Measurements from ENCODE around the gene HLCS.

Gene HLCS

GRCh38 chr21:36724660-36725059, 241.8 kb downstream of the HLCS start:
- Histone ChIP-seq H3K27ac (ENCODE audit: low read depth, low read length) (no peak overlapping the region), H3K9ac (ENCODE audit: low read length in 5 of 5) (no peak overlapping the region), H3K36me3 (ENCODE audit: control insufficient read depth in 5 of 5, insufficient read depth in 5 of 5, low read length in 5 of 5) (no peaks in the 10 kb centered on the region), H3K4me3 (ENCODE audit: low read depth in 1 of 5, low read length in 5 of 5) (no peak overlapping the region), H3K9me3 (ENCODE audit: control insufficient read depth in 5 of 5, low read length in 5 of 5) (no peaks in the 10 kb centered on the region), H3K4me1 (ENCODE audit: control insufficient read depth in 5 of 5, insufficient read depth in 5 of 5, low read length in 5 of 5) (no peaks in the 10 kb centered on the region), H3K27me3 (ENCODE audit: control insufficient read depth in 5 of 5, insufficient read depth in 4 of 5, low read length in 5 of 5) (peaks cover 0 to 26% (median 16%) of the 10 kb centered on the region in 5 donors)

- Histone ChIP-seq H3K4me3 (ENCODE audit: low read depth in 1 of 5, low read length in 5 of 5) (no peak overlapping the region), H3K27me3 (ENCODE audit: control insufficient read depth in 5 of 5, insufficient read depth in 4 of 5, low read length in 5 of 5) (peaks cover 0 to 30% (median 18%) of the 10 kb centered on the region in 5 donors), H3K9me3 (ENCODE audit: control insufficient read depth in 5 of 5, low read length in 5 of 5) (no peaks in the 10 kb centered on the region), H3K36me3 (ENCODE audit: control insufficient read depth in 5 of 5, insufficient read depth in 5 of 5, low read length in 5 of 5) (no peaks in the 10 kb centered on the region), H3K9ac (ENCODE audit: low read length in 5 of 5) (no peak overlapping the region), H3K27ac (ENCODE audit: low read depth, low read length) (no peak overlapping the region), H3K4me1 (ENCODE audit: control insufficient read depth in 5 of 5, insufficient read depth in 5 of 5, low read length in 5 of 5) (no peaks in the 10 kb centered on the region)
Measured at GRCh38 chr21:36723371-36723881, 243.0 kb downstream of the HLCS start.

- Histone ChIP-seq H3K9me3 (ENCODE audit: control insufficient read depth in 5 of 5, low read length in 5 of 5) (no peaks in the 10 kb centered on the region), H3K4me3 (ENCODE audit: low read depth in 1 of 5, low read length in 5 of 5) (no peak overlapping the region), H3K27me3 (ENCODE audit: control insufficient read depth in 5 of 5, insufficient read depth in 4 of 5, low read length in 5 of 5) (peaks cover 0 to 31% (median 20%) of the 10 kb centered on the region in 5 donors), H3K4me1 (ENCODE audit: control insufficient read depth in 5 of 5, insufficient read depth in 5 of 5, low read length in 5 of 5) (no peaks in the 10 kb centered on the region), H3K27ac (ENCODE audit: low read depth, low read length) (no peak overlapping the region), H3K9ac (ENCODE audit: low read length in 5 of 5) (no peak overlapping the region), H3K36me3 (ENCODE audit: control insufficient read depth in 5 of 5, insufficient read depth in 5 of 5, low read length in 5 of 5) (no peaks in the 10 kb centered on the region)
Measured at GRCh38 chr21:36722370-36723368, 243.8 kb downstream of the HLCS start.

GRCh38 chr21:36721817-36722216, 244.7 kb downstream of the HLCS start:
- Histone ChIP-seq H3K36me3 (ENCODE audit: control insufficient read depth in 5 of 5, insufficient read depth in 5 of 5, low read length in 5 of 5) (no peaks in the 10 kb centered on the region), H3K4me1 (ENCODE audit: control insufficient read depth in 5 of 5, insufficient read depth in 5 of 5, low read length in 5 of 5) (no peaks in the 10 kb centered on the region), H3K27ac (ENCODE audit: low read depth, low read length) (no peak overlapping the region), H3K9me3 (ENCODE audit: control insufficient read depth in 5 of 5, low read length in 5 of 5) (no peaks in the 10 kb centered on the region), H3K4me3 (ENCODE audit: low read depth in 1 of 5, low read length in 5 of 5) (no peak overlapping the region), H3K27me3 (ENCODE audit: control insufficient read depth in 5 of 5, insufficient read depth in 4 of 5, low read length in 5 of 5) (peaks cover 0 to 31% (median 23%) of the 10 kb centered on the region in 5 donors), H3K9ac (ENCODE audit: low read length in 5 of 5) (no peak overlapping the region)

GRCh38 chr21:36719614-36720013, 246.9 kb downstream of the HLCS start:
- no peak overlapping the region for H3K27ac ChIP-seq (ENCODE audit: low read depth, low read length)
- peaks cover 0 to 34% (median 24%) of the 10 kb centered on the region in 5 donors for H3K27me3 ChIP-seq (ENCODE audit: control insufficient read depth in 5 of 5, insufficient read depth in 4 of 5, low read length in 5 of 5)
- H3K9me3 ChIP-seq (ENCODE audit: control insufficient read depth in 5 of 5, low read length in 5 of 5), result no peaks in the 10 kb centered on the region
- no peak overlapping the region for H3K9ac ChIP-seq (ENCODE audit: low read length in 5 of 5)
- H3K4me3 ChIP-seq (ENCODE audit: low read depth in 1 of 5, low read length in 5 of 5), result no peak overlapping the region
- no peaks in the 10 kb centered on the region for H3K36me3 ChIP-seq (ENCODE audit: control insufficient read depth in 5 of 5, insufficient read depth in 5 of 5, low read length in 5 of 5)
- no peaks in the 10 kb centered on the region for H3K4me1 ChIP-seq (ENCODE audit: control insufficient read depth in 5 of 5, insufficient read depth in 5 of 5, low read length in 5 of 5)

- no peaks in the 10 kb centered on the region for H3K9me3 ChIP-seq (ENCODE audit: control insufficient read depth in 5 of 5, low read length in 5 of 5)
- no peak overlapping the region for H3K4me3 ChIP-seq (ENCODE audit: low read depth in 1 of 5, low read length in 5 of 5)
- no peaks in the 10 kb centered on the region for H3K4me1 ChIP-seq (ENCODE audit: control insufficient read depth in 5 of 5, insufficient read depth in 5 of 5, low read length in 5 of 5)
- H3K27me3 ChIP-seq (ENCODE audit: control insufficient read depth in 5 of 5, insufficient read depth in 4 of 5, low read length in 5 of 5), result peaks cover 0 to 38% (median 25%) of the 10 kb centered on the region in 5 donors
- H3K36me3 ChIP-seq (ENCODE audit: control insufficient read depth in 5 of 5, insufficient read depth in 5 of 5, low read length in 5 of 5), result no peaks in the 10 kb centered on the region
- no peak overlapping the region for H3K9ac ChIP-seq (ENCODE audit: low read length in 5 of 5)
- no peak overlapping the region for H3K27ac ChIP-seq (ENCODE audit: low read depth, low read length)
Measured at GRCh38 chr21:36718951-36719501, 247.4 kb downstream of the HLCS start.

GRCh38 chr21:36717976-36718375, 248.5 kb downstream of the HLCS start:
- no peak overlapping the region for H3K4me3 ChIP-seq (ENCODE audit: low read depth in 1 of 5, low read length in 5 of 5)
- H3K9ac ChIP-seq (ENCODE audit: low read length in 5 of 5), result no peak overlapping the region
- no peaks in the 10 kb centered on the region for H3K36me3 ChIP-seq (ENCODE audit: control insufficient read depth in 5 of 5, insufficient read depth in 5 of 5, low read length in 5 of 5)
- no peak overlapping the region for H3K27ac ChIP-seq (ENCODE audit: low read depth, low read length)
- no peaks in the 10 kb centered on the region for H3K9me3 ChIP-seq (ENCODE audit: control insufficient read depth in 5 of 5, low read length in 5 of 5)
- H3K4me1 ChIP-seq (ENCODE audit: control insufficient read depth in 5 of 5, insufficient read depth in 5 of 5, low read length in 5 of 5), result no peaks in the 10 kb centered on the region
- peaks cover 0 to 36% (median 17%) of the 10 kb centered on the region in 5 donors for H3K27me3 ChIP-seq (ENCODE audit: control insufficient read depth in 5 of 5, insufficient read depth in 4 of 5, low read length in 5 of 5)

GRCh38 chr21:36716836-36717235, 249.6 kb downstream of the HLCS start:
- no peak overlapping the region for H3K4me3 ChIP-seq (ENCODE audit: low read depth in 1 of 5, low read length in 5 of 5)
- H3K27me3 ChIP-seq (ENCODE audit: control insufficient read depth in 5 of 5, insufficient read depth in 4 of 5, low read length in 5 of 5), result peaks cover 0 to 40% (median 13%) of the 10 kb centered on the region in 5 donors
- no peaks in the 10 kb centered on the region for H3K36me3 ChIP-seq (ENCODE audit: control insufficient read depth in 5 of 5, insufficient read depth in 5 of 5, low read length in 5 of 5)
- H3K9me3 ChIP-seq (ENCODE audit: control insufficient read depth in 5 of 5, low read length in 5 of 5), result no peaks in the 10 kb centered on the region
- H3K4me1 ChIP-seq (ENCODE audit: control insufficient read depth in 5 of 5, insufficient read depth in 5 of 5, low read length in 5 of 5), result no peaks in the 10 kb centered on the region
- H3K27ac ChIP-seq (ENCODE audit: low read depth, low read length), result no peak overlapping the region
- H3K9ac ChIP-seq (ENCODE audit: low read length in 5 of 5), result no peak overlapping the region

GRCh38 chr21:36716387-36716786, 250.1 kb downstream of the HLCS start:
- H3K27me3 ChIP-seq (ENCODE audit: control insufficient read depth in 5 of 5, insufficient read depth in 4 of 5, low read length in 5 of 5), result peaks cover 0 to 37% (median 13%) of the 10 kb centered on the region in 5 donors
- no peaks in the 10 kb centered on the region for H3K36me3 ChIP-seq (ENCODE audit: control insufficient read depth in 5 of 5, insufficient read depth in 5 of 5, low read length in 5 of 5)
- H3K4me1 ChIP-seq (ENCODE audit: control insufficient read depth in 5 of 5, insufficient read depth in 5 of 5, low read length in 5 of 5), result no peaks in the 10 kb centered on the region
- no peaks in the 10 kb centered on the region for H3K9me3 ChIP-seq (ENCODE audit: control insufficient read depth in 5 of 5, low read length in 5 of 5)
- no peak overlapping the region for H3K27ac ChIP-seq (ENCODE audit: low read depth, low read length)
- no peak overlapping the region for H3K9ac ChIP-seq (ENCODE audit: low read length in 5 of 5)
- H3K4me3 ChIP-seq (ENCODE audit: low read depth in 1 of 5, low read length in 5 of 5), result no peak overlapping the region

GRCh38 chr21:36713746-36714145, 252.7 kb downstream of the HLCS start:
- no peaks in the 10 kb centered on the region for H3K9me3 ChIP-seq (ENCODE audit: control insufficient read depth in 5 of 5, low read length in 5 of 5)
- H3K36me3 ChIP-seq (ENCODE audit: control insufficient read depth in 5 of 5, insufficient read depth in 5 of 5, low read length in 5 of 5), result no peaks in the 10 kb centered on the region
- peaks cover 12 to 40% (median 22%) of the 10 kb centered on the region in 5 donors for H3K27me3 ChIP-seq (ENCODE audit: control insufficient read depth in 5 of 5, insufficient read depth in 4 of 5, low read length in 5 of 5)
- no peak overlapping the region for H3K27ac ChIP-seq (ENCODE audit: low read depth, low read length)
- no peak overlapping the region for H3K4me3 ChIP-seq (ENCODE audit: low read depth in 1 of 5, low read length in 5 of 5)
- peaks cover 0 to 21% (median 9%) of the 10 kb centered on the region in 5 donors for H3K4me1 ChIP-seq (ENCODE audit: control insufficient read depth in 5 of 5, insufficient read depth in 5 of 5, low read length in 5 of 5)
- no peak overlapping the region for H3K9ac ChIP-seq (ENCODE audit: low read length in 5 of 5)
